ENCODE results near the gene ATG12.
"Not testable (repeated sequence)": the region's sequence is repeated elsewhere in the genome, so short reads cannot be mapped to it uniquely, and the experiment has no call there.

Gene ATG12

GRCh38 chr5:115841382-115842088 is at the start of gene ATG12, which contains the start of gene AP3S1:
Gene ATG12, minus strand, starts transcription at chr5:115841565. Its CDS starts 13 bp downstream, at chr5:115841552.
Gene AP3S1, plus strand, starts transcription at chr5:115841935. Its CDS starts 103 bp downstream, at chr5:115842038.
- peak; percentile 90 to 99 (median 97) for DNase-seq

- DNase-seq = no peak
Measured at GRCh38 chr5:115888027-115888426, 46.7 kb upstream of the ATG12 start.

GRCh38 chr5:115885208-115885607 is 43.8 kb upstream of the ATG12 start:
- DNase-seq = not testable (repeated sequence)

GRCh38 chr5:115884704-115885103 is 43.3 kb upstream of the ATG12 start:
- DNase-seq = no peak

- DNase-seq = not testable (repeated sequence)
Measured at GRCh38 chr5:115882434-115882833, 41.1 kb upstream of the ATG12 start.

GRCh38 chr5:115877342-115877741 is 36.0 kb upstream of the ATG12 start:
- DNase-seq = not testable (repeated sequence)

- DNase-seq = no peak
Measured at GRCh38 chr5:115875447-115875846, 34.1 kb upstream of the ATG12 start.

GRCh38 chr5:115873392-115873791 is 32.0 kb upstream of the ATG12 start:
- DNase-seq = no peak

GRCh38 chr5:115872447-115872846 is 31.1 kb upstream of the ATG12 start:
- no peak for DNase-seq

GRCh38 chr5:115869256-115869795 is 28.0 kb upstream of the ATG12 start:
- no peak for DNase-seq

- no peak for DNase-seq
Measured at GRCh38 chr5:115859378-115859777, 18.0 kb upstream of the ATG12 start.

GRCh38 chr5:115858396-115858795 is 17.0 kb upstream of the ATG12 start:
- DNase-seq = no peak

- DNase-seq = no peak
Measured at GRCh38 chr5:115857626-115858349, 16.4 kb upstream of the ATG12 start.

- DNase-seq = no peak
Measured at GRCh38 chr5:115857057-115857479, 15.7 kb upstream of the ATG12 start.

- no peak for DNase-seq
Measured at GRCh38 chr5:115855959-115856358, 14.6 kb upstream of the ATG12 start.

- DNase-seq = no peak
Measured at GRCh38 chr5:115854139-115854538, 12.8 kb upstream of the ATG12 start.

- no peak for DNase-seq
Measured at GRCh38 chr5:115850744-115851416, 9.5 kb upstream of the ATG12 start.

- no peak for DNase-seq
Measured at GRCh38 chr5:115849258-115849798, 8.0 kb upstream of the ATG12 start.

GRCh38 chr5:115847290-115847689 is 5.9 kb upstream of the ATG12 start:
- DNase-seq = no peak

GRCh38 chr5:115844321-115844817 is 3.0 kb upstream of the ATG12 start:
- peak in 1 of 14 donors; percentile 3 for DNase-seq

GRCh38 chr5:115843444-115844130 is 2.2 kb upstream of the ATG12 start:
- no peak for DNase-seq

GRCh38 chr5:115842952-115843351 is 1.6 kb upstream of the ATG12 start:
- DNase-seq = no peak
